DOHH2 (cell line): Measurements from ENCODE around the gene RAB3IL1.

Experiments used
- H3F3A ChIP-seq: fragments of 200-600 bp; sonication (generic), shearing (Covaris generic); 2 replicates; pipeline ENCODE4 v1.6.0; 2016; ENCODE audit warnings: antibody characterized with exemption, mild to moderate bottlenecking; ENCODE audit not compliant: control insufficient read depth, insufficient read depth
- H3K27ac ChIP-seq: fragments of 200-600 bp; sonication (generic); 2 replicates; pipeline ENCODE4 v1.5.1; 2014; ENCODE audit warnings: low read depth, mild to moderate bottlenecking, low read length, moderate library complexity
- H3K27me3 ChIP-seq: fragments of 200-600 bp; sonication (generic); 2 replicates; pipeline ENCODE4 v1.6.1; 2014; ENCODE audit warnings: mild to moderate bottlenecking, low read length, mixed read lengths; ENCODE audit not compliant: control insufficient read depth
- H3K36me3 ChIP-seq: fragments of 200-600 bp; sonication (generic); 2 replicates; pipeline ENCODE4 v1.6.1; 2014; ENCODE audit warnings: mild to moderate bottlenecking, low read length, moderate library complexity, mixed read lengths; ENCODE audit not compliant: control insufficient read depth
- H3K4me1 ChIP-seq: fragments of 200-600 bp; sonication (generic); 2 replicates; pipeline ENCODE4 v1.6.1; 2014; ENCODE audit warnings: mild to moderate bottlenecking, low read length, mixed read lengths; ENCODE audit not compliant: control insufficient read depth
- H3K4me2 ChIP-seq: fragments of 200-600 bp; sonication (generic); 2 replicates; pipeline ENCODE4 v1.6.0; 2014; ENCODE audit warnings: mild to moderate bottlenecking, low read length, moderate library complexity
- H3K4me3 ChIP-seq: fragments of 200-600 bp; sonication (generic); 2 replicates; pipeline ENCODE4 v1.5.1; 2014; ENCODE audit warnings: mild to moderate bottlenecking, low read length, mixed read lengths
- H3K79me2 ChIP-seq: fragments of 200-600 bp; sonication (generic); 2 replicates; pipeline ENCODE4 v1.6.1; 2014; ENCODE audit warnings: mild to moderate bottlenecking, low read length, mixed read lengths; ENCODE audit not compliant: control insufficient read depth
- H3K9me2 ChIP-seq: fragments of 200-600 bp; sonication (generic); replicated peaks from 2 replicates; pipeline ENCODE4 v1.6.1; 2014; ENCODE audit warnings: mild to moderate bottlenecking, low read length, mixed read lengths; ENCODE audit not compliant: control insufficient read depth
- H3K9me3 ChIP-seq: fragments of 200-600 bp; sonication (generic); 2 replicates; pipeline ENCODE4 v1.6.1; 2014; ENCODE audit warnings: antibody characterized with exemption, low read length, mixed read lengths; ENCODE audit not compliant: control insufficient read depth, insufficient read depth
- H4K20me1 ChIP-seq: fragments of 200-600 bp; sonication (generic); 2 replicates; pipeline ENCODE4 v1.6.0; 2014; ENCODE audit warnings: low read depth, mild to moderate bottlenecking, antibody characterized with exemption, low read length, moderate library complexity; ENCODE audit not compliant: control insufficient read depth, insufficient read depth
- EZH2phosphoT487 ChIP-seq: fragments of 200-600 bp; sonication (generic); IDR thresholded peaks from 2 replicates; pipeline ENCODE4 v1.6.1; 2017; ENCODE audit warnings: borderline replicate concordance, mild to moderate bottlenecking, antibody characterized with exemption, low read length, moderate library complexity, mixed read lengths
- TF ChIP-seq, protein P1 (sequence below): fragments of 200-600 bp; sonication (generic); IDR thresholded peaks from one replicate; pipeline ENCODE4 v1.5.1; 2014; ENCODE audit warnings: antibody characterized with exemption, mild to moderate bottlenecking, low read depth, low read length; ENCODE audit not compliant: poor library complexity, severe bottlenecking

RAB3IL1 gene

DNA sequence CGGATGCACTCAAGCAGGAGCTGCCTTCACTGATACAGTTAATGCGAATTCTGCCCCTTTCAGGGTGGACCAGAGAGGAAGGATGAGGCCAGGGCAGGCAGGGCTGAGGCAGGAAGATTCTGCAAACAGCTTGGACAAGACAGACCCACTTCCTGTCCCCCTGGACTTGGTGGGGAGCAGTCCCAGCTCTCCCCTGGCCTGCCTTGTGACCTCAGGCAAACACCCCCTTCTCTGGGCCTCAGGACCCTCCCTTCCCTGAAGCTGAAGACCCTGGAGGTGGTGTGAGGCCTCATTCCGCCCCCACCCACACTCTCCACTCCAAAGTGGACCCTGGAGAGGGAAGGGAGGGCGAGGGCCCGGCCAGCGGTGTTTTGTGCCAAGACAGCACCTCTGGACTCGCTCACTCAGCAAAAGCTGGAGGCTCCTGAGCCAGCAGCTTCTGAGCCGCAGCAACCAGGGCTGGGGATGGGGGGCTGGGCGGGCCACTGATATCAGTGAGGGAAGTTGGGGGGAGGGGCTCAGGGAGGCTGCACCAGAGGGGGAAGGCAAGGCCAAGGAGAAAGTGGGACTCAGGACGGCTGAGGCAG lies 8.5 kb downstream of the RAB3IL1 start:
- no peaks in the 10 kb centered on the region for H3K9me2 ChIP-seq
- H3K79me2 ChIP-seq, result no peaks in the 10 kb centered on the region
- no peak overlapping the region for H3K4me2 ChIP-seq
- no peak overlapping the region for H3K27ac ChIP-seq
- no peaks in the 10 kb centered on the region for H3F3A ChIP-seq
- no peak for TF ChIP-seq EZH2phosphoT487
- TF ChIP-seq, protein P1, sequence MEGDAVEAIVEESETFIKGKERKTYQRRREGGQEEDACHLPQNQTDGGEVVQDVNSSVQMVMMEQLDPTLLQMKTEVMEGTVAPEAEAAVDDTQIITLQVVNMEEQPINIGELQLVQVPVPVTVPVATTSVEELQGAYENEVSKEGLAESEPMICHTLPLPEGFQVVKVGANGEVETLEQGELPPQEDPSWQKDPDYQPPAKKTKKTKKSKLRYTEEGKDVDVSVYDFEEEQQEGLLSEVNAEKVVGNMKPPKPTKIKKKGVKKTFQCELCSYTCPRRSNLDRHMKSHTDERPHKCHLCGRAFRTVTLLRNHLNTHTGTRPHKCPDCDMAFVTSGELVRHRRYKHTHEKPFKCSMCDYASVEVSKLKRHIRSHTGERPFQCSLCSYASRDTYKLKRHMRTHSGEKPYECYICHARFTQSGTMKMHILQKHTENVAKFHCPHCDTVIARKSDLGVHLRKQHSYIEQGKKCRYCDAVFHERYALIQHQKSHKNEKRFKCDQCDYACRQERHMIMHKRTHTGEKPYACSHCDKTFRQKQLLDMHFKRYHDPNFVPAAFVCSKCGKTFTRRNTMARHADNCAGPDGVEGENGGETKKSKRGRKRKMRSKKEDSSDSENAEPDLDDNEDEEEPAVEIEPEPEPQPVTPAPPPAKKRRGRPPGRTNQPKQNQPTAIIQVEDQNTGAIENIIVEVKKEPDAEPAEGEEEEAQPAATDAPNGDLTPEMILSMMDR, result no peak
- H3K9me3 ChIP-seq, result no peaks in the 10 kb centered on the region
- H3K4me3 ChIP-seq, result no peak overlapping the region
- H4K20me1 ChIP-seq, result no peaks in the 10 kb centered on the region
- no peaks in the 10 kb centered on the region for H3K36me3 ChIP-seq
- peaks cover 3% of the 10 kb centered on the region; the same call in 1 of the 2 replicates for H3K27me3 ChIP-seq
- H3K4me1 ChIP-seq, result no peaks in the 10 kb centered on the region

- TF ChIP-seq, protein P1, result no peak
- TF ChIP-seq EZH2phosphoT487, result no peak
- no peak overlapping the region for H3K4me2 ChIP-seq
- H3K27me3 ChIP-seq, result peaks cover 3% of the 10 kb centered on the region; the same call in 1 of the 2 replicates
- H3K79me2 ChIP-seq, result no peaks in the 10 kb centered on the region
- no peak overlapping the region for H3K27ac ChIP-seq
- H3K9me3 ChIP-seq, result no peaks in the 10 kb centered on the region
- H3K4me1 ChIP-seq, result no peaks in the 10 kb centered on the region
- no peaks in the 10 kb centered on the region for H3K36me3 ChIP-seq
- H3K9me2 ChIP-seq, result no peaks in the 10 kb centered on the region
- H3K4me3 ChIP-seq, result no peak overlapping the region
- H3F3A ChIP-seq, result no peaks in the 10 kb centered on the region
- no peaks in the 10 kb centered on the region for H4K20me1 ChIP-seq
These were observed 9.3 kb downstream of the RAB3IL1 start for GRCh38 chr11:61907871-61908729.

DNA sequence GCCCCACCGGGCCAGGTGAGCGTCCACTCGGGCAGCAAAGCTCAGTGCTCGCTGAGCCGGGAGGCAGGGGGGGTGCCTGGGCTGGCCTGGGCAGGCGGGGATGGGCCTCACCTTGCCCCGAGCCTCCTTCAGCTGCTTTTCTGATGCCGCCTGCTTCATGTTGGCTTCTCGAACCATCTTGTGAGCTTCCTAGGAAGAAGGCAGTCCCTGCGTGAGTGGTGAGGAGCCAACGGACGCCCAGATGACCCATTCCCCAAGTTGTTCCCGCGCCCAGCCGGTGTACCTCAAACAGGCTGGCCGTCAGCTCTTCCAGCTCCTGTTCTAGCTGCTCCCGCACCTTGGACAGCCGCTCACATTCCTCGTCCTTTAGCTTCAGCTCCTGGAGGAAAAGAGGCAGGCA lies 10.1 kb downstream of the RAB3IL1 start:
- H3K79me2 ChIP-seq, result no peaks in the 10 kb centered on the region
- TF ChIP-seq, protein P1, result no peak
- TF ChIP-seq EZH2phosphoT487, result no peak
- no peak overlapping the region for H3K4me3 ChIP-seq
- no peak overlapping the region for H3K4me2 ChIP-seq
- H3K36me3 ChIP-seq, result no peaks in the 10 kb centered on the region
- H3K4me1 ChIP-seq, result no peaks in the 10 kb centered on the region
- H3K9me3 ChIP-seq, result no peaks in the 10 kb centered on the region
- H3K27ac ChIP-seq, result no peak overlapping the region
- H4K20me1 ChIP-seq, result no peaks in the 10 kb centered on the region
- H3K9me2 ChIP-seq, result no peaks in the 10 kb centered on the region
- H3K27me3 ChIP-seq, result peaks cover 3% of the 10 kb centered on the region; the same call in 1 of the 2 replicates
- H3F3A ChIP-seq, result no peaks in the 10 kb centered on the region
